Measurements from ENCODE around the gene BCL2L12.
A peak's percentile ranks its signal among the peaks of the same experiment; 100 is the strongest.
"Not testable (repeated sequence)": the region's sequence is repeated elsewhere in the genome, so short reads cannot be mapped to it uniquely, and the experiment has no call there.

BCL2L12 gene

GRCh38 chr19:49665351-49666119 is at the start of gene BCL2L12, which contains the start of gene IRF3:
Gene BCL2L12, plus strand, starts transcription at chr19:49665933. Its CDS starts 760 bp downstream, at chr19:49666693.
Gene IRF3, minus strand, starts transcription at chr19:49665857. Its CDS starts 1,019 bp downstream, at chr19:49664838.
- DNase-seq: peak; percentile 87

GRCh38 chr19:49616532-49616931 is 49.2 kb upstream of the BCL2L12 start:
- no peak for DNase-seq

DNA sequence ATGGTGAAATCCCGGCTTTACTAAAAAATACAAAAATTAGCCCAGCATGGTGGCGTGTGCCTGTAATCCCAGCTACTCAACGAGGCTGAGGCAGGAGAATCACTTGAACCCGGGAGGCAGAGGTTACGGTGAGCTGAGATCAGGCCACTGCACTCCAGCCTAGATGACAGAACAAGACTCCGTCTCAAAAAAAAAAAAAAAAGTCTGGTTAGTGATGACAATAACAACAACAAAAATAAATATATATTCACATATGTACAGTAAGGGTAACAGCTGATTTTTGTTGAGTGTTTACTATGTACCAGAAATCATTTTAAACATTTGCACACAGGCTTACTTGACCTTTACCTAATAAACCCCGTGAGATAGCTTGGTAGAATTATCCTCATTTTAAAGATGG is 48.8 kb upstream of the BCL2L12 start:
- no peak for DNase-seq

GRCh38 chr19:49617860-49618259 is 47.9 kb upstream of the BCL2L12 start:
- DNase-seq: not testable (repeated sequence)

- DNase-seq: no peak
Measured at GRCh38 chr19:49624967-49625910, 40.5 kb upstream of the BCL2L12 start.

DNA sequence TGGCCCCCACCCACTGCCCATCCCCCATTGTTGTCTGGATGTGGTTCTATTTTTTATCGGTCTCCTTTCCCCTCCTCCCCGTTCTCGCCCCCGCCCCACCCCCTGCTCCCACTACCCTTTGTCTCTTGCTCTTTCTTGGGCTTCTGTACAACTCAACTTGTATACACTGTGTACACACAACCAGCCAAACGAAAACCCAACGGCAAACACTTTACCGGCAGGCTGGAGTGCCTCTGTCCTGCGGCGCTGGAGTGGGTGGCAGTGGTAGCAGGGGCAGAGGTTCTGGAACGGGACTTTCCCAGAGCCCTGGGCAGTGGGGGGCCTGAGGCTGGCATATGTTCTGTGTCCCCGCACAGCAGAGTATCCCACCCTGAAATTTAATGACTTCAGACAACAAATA is 39.5 kb upstream of the BCL2L12 start:
- DNase-seq: no peak

GRCh38 chr19:49629659-49630058 is 36.1 kb upstream of the BCL2L12 start:
- DNase-seq: no peak

DNA sequence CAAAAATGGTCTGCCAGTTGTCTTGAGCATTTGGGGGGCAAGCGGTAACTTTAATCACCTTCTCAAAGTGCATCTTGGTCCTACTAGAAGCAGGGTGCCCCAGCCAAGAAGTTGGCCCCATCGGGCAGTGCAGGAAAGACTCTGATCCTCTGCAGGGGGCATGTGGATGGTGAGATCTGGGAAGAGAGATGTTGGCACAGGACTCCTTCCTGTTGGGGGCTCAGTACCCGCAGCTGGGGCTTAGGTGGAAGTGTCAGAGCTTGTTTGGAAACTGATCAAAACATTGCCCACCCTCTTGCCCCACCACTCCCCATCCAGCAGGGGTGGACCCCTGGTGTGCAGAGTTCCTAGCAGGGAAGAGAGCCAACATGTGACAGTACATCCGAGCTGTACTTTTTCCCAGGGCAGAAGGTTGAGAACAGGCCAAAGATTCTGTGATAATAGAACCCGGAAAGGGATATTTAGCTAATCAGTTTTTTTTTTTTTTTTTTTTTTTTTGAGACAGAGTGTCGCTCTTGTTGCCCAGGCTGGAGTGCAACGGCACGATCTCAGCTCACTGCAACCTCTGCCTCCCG is 34.6 kb upstream of the BCL2L12 start:
- DNase-seq: no peak

DNA sequence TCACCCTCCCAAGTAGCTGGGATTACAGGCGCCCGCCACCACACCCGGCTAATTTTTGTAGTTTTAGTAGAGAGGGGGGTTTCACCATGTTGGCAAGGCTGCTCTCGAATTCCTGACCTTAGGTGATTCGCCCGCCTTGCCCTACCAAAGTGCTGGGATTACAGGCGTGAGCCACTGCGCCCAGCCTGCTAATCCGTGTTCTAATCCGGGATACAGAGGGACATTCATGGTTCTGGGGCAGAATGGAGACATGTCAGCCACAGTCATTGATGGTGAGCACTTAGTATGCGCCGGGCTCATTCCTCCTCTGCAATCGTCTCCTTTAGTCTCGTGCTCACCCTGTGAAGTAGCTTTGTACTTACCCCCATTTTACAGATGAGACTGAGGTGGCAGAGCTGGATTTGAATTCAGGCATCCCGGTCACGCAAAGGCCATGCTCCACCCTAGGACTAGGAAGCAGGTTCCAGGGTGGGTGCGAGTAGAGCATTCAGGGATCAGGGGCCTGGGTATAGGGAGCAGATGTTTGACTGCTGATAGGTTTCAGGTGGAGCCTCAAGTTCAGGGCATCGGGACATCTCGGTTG is 34.0 kb upstream of the BCL2L12 start:
- DNase-seq: no peak

GRCh38 chr19:49632576-49632975 is 33.2 kb upstream of the BCL2L12 start:
- DNase-seq: no peak

DNA sequence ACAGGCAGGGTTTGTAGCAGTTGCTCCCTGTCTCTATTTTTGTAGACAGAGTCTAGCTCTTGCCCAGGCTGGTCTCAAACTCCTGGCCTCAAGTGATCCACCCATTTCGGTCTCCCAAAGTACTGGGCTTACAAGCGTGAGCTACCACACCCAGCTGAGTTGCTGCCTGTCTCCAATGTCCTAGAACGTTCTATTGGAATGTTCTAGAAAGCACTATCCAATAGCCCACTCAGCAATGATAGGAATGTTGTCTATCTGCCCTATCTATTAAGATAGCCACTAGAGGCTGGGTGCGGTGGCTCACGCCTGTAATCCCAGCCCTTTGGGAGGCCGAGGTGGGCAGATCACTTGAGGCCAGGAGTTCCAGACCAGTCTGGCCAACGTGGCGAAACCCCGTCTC is 32.5 kb upstream of the BCL2L12 start:
- not testable (repeated sequence) for DNase-seq

DNA sequence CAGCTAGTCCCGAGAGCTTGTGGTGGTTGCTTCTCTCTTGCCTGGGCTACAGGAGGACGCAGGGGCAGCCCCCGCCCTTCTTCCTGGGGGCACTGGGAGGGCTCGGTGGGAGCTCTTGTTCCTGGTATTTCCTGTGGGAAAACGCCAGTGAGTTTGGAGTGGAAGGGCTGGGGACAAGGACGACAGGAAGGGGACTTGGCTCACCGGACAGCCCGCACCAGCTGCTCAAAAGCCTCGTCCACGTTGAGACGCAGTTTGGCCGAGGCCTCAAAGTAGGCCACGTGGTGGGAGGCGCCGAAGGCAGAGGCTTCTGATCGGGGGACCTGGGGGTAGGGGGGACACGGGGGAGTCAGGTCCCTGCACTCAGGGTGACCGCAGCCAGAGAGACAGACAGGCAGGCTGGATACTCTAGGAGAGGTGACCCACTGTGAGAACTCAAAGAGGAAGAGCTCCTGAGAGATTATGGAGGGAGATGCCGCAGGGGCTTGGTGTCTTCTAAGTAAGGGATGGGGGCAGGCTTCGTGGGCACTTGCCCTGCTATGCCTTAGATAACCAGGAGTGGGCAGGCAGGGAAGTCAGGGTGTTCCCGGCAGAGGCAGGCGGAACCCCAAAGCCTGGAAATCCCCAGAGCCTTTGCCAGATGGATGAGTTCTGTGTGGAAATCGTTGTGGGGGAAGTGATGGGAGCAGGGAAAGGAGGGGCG is 30.1 kb upstream of the BCL2L12 start:
- no peak for DNase-seq

DNA sequence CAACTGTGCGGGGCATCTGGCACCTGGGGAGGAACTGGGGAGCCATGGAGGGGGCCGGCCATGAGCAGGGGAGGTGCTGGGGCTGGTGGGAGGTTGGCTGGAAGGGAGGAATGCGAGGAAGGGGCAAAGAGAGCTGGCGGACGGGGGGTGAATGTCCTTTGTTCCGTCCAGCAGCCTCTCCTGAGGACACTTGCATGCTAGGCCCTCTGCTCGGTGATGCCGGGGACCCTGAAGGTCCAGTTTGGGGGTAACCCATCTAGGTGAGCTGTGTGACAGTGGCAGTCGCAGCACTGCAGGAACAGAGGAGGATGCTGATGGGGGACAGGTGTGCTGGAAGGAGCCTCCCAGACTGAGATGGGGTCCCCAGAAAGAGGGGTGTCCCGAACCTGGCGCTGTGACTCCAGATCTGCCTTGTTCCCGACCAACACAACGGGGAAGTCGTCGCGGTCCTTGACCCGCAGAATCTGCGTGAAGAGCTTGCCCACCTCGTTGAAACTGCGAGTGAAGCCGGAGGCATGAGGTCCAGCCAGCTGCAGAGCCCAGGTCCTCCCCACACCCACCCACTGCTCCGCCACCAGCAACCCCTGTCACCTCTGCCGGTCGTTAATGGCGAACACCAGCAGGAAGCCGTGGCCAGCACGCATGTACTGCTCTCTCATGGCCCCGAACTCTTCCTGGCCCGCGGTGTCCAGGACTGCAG is 29.4 kb upstream of the BCL2L12 start:
- DNase-seq: no peak

DNA sequence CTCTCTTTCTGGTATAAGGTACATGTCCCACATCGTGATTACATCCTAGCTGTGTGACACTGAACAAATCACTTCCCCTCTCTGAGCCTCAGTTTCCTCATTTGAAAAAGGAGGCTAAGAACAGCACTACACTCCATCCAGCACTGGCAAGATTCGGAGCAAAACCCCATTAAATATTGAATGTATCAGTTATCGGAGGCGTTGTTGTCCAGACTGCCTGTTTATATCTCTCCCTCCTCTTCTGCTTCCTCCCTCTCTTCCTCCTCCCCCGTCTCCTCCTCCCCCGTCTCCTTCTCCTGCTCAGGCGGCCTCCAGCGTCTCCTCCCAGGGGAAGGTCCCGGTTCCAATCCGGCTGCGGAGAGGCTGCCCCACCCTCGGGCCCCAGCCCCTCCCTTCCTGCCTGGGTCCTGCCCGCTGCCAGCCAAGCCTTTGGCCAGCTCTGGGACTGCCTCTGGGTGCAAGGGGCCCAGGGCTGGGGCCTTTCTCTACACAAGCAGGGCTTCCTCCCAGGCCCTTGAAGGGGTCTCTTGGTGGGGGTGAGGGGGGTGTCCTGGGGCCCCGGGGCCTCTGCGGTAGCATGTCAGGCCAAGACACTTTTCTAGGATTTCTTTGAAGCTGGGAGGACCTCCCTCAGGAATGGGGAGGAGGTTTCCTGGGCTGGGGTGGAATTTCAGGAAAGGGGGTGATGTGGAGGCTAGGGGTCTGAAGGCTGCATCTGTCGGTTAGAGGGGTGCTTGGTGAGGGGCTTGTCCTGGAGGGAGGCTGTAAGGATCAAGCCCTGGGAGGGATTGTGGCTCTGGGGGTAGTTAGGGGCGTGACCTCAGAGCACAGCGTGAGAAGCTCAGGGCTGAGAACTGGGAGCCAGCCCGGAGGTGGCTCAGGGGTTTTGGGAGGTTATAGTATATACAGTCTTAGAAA is 27.7 kb upstream of the BCL2L12 start:
- peak; percentile 75 for DNase-seq

DNA sequence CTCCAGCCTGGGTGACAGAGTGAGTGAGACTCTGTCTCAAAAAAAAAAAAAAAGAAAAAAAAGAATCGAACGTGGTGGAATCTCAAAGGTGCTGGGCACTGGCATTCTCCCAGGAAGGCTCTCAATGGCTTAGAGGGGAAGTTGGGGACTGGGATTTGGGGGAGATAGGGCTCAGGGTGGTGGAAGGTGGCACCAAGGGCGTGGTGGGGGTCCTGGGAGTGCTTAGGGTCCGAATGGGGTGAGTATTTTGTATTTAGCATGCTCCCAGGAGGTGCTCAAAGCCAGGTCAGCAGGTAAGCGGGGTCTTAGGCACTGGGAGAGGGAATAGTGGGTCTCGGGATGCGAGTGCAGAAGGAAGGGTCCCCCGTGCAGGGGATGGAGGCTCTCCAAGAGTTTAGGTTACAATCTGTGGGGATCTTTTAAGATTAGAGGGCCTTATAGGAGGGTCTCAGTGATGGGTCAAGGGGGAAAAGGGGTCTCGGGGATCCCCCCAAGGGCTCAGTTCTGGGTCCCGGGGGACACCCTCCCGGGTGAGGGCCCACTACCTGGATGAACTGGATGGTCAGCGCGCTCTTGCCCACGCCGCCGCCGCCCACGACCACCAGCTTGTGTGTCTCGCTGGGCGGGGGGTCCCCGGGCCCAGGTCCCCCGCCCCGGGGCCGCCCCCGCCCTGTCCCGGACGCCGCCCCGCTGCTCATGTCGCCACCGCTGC is 26.2 kb upstream of the BCL2L12 start:
- DNase-seq: no peak

GRCh38 chr19:49640113-49640898 is 25.4 kb upstream of the BCL2L12 start, which contains the start of gene RRAS:
Gene RRAS, minus strand, starts transcription at chr19:49640143. Its CDS starts 45 bp downstream, at chr19:49640098.
- peak; percentile 83 for DNase-seq

- DNase-seq: peak; percentile 84
Measured at GRCh38 chr19:49641688-49642491, 23.8 kb upstream of the BCL2L12 start, which contains the start of gene SCAF1. Gene SCAF1, plus strand, starts transcription at chr19:49642209. Its CDS starts 2,818 bp downstream, at chr19:49645027.

GRCh38 chr19:49642492-49643035 is 23.2 kb upstream of the BCL2L12 start:
- DNase-seq: no peak

Measured in 8988T (cell line).